ENCODE data around the gene EEFSEC.

Gene EEFSEC

GRCh38 chr3:128353991-128354687 is 200.9 kb downstream of the EEFSEC start:
- DNase-seq (ENCODE audit: low read depth), result no peak

GRCh38 chr3:128354788-128355542 is 201.7 kb downstream of the EEFSEC start:
- DNase-seq (ENCODE audit: low read depth), result no peak
- no peak overlapping the region for H3K4me3 ChIP-seq (ENCODE audit: low read depth, low read length)

More at GRCh38 chr3:128353991-128354687, 200.9 kb downstream of the EEFSEC start:
- no peak overlapping the region for H3K4me3 ChIP-seq (ENCODE audit: low read depth, low read length)

GRCh38 chr3:128355543-128355919 is 202.2 kb downstream of the EEFSEC start:
- DNase-seq (ENCODE audit: low read depth), result no peak
- no peak overlapping the region for H3K4me3 ChIP-seq (ENCODE audit: low read depth, low read length)

- no peak for DNase-seq (ENCODE audit: low read depth)
- no peak overlapping the region for H3K4me3 ChIP-seq (ENCODE audit: low read depth, low read length)
Observed at GRCh38 chr3:128356822-128357221, 203.5 kb downstream of the EEFSEC start.

- DNase-seq (ENCODE audit: low read depth), result no peak
- H3K4me3 ChIP-seq (ENCODE audit: low read depth, low read length), result no peak overlapping the region
Observed at GRCh38 chr3:128357538-128357937, 204.3 kb downstream of the EEFSEC start.

GRCh38 chr3:128358156-128358895 is 205.0 kb downstream of the EEFSEC start:
- no peak for DNase-seq (ENCODE audit: low read depth)
- no peak overlapping the region for H3K4me3 ChIP-seq (ENCODE audit: low read depth, low read length)

- H3K4me3 ChIP-seq (ENCODE audit: low read depth, low read length), result no peak overlapping the region
Observed at GRCh38 chr3:128359060-128359664, 205.9 kb downstream of the EEFSEC start.

GRCh38 chr3:128359846-128360642 is 206.8 kb downstream of the EEFSEC start:
- H3K4me3 ChIP-seq (ENCODE audit: low read depth, low read length), result no peak overlapping the region
- DNase-seq (ENCODE audit: low read depth), result no peak

More at GRCh38 chr3:128359060-128359664, 205.9 kb downstream of the EEFSEC start:
- DNase-seq (ENCODE audit: low read depth), result no peak

- H3K4me3 ChIP-seq (ENCODE audit: low read depth, low read length), result no peak overlapping the region
- no peak for DNase-seq (ENCODE audit: low read depth)
Observed at GRCh38 chr3:128360705-128361271, 207.5 kb downstream of the EEFSEC start.

- no peak overlapping the region for H3K4me3 ChIP-seq (ENCODE audit: low read depth, low read length)
- no peak for DNase-seq (ENCODE audit: low read depth)
Observed at GRCh38 chr3:128362026-128362965, 209.0 kb downstream of the EEFSEC start.

GRCh38 chr3:128364291-128364690 is 211.0 kb downstream of the EEFSEC start:
- no peak for DNase-seq (ENCODE audit: low read depth)
- H3K4me3 ChIP-seq (ENCODE audit: low read depth, low read length), result no peak overlapping the region

GRCh38 chr3:128364808-128365360 is 211.6 kb downstream of the EEFSEC start:
- no peak overlapping the region for H3K4me3 ChIP-seq (ENCODE audit: low read depth, low read length)
- no peak for DNase-seq (ENCODE audit: low read depth)

- no peak overlapping the region for H3K4me3 ChIP-seq (ENCODE audit: low read depth, low read length)
- DNase-seq (ENCODE audit: low read depth), result no peak
Observed at GRCh38 chr3:128366136-128366535, 212.9 kb downstream of the EEFSEC start.

GRCh38 chr3:128366652-128367051 is 213.4 kb downstream of the EEFSEC start:
- H3K4me3 ChIP-seq (ENCODE audit: low read depth, low read length), result no peak overlapping the region
- no peak for DNase-seq (ENCODE audit: low read depth)

GRCh38 chr3:128367221-128367620 is 213.9 kb downstream of the EEFSEC start:
- no peak for DNase-seq (ENCODE audit: low read depth)
- H3K4me3 ChIP-seq (ENCODE audit: low read depth, low read length), result no peak overlapping the region

GRCh38 chr3:128367761-128368160 is 214.5 kb downstream of the EEFSEC start:
- H3K4me3 ChIP-seq (ENCODE audit: low read depth, low read length), result no peak overlapping the region
- DNase-seq (ENCODE audit: low read depth), result no peak

GRCh38 chr3:128368626-128369025 is 215.3 kb downstream of the EEFSEC start:
- no peak overlapping the region for H3K4me3 ChIP-seq (ENCODE audit: low read depth, low read length)
- no peak for DNase-seq (ENCODE audit: low read depth)

All from skeletal muscle cell (primary cell).